ENCODE measurements around the gene GFPT1.

The GFPT1 gene

GRCh38 chr2:69291004-69291650, 95.9 kb downstream of the GFPT1 start:
- no peaks in the 10 kb centered on the region for H3K36me3 ChIP-seq (replicated peaks in 1 of 2; ENCODE audit: control insufficient read depth in 2 of 2, insufficient read depth in 2 of 2, low read length in 2 of 2)
- no peak overlapping the region for H2BK120ac ChIP-seq (ENCODE audit: low read depth, low read length)
- H4K91ac ChIP-seq (ENCODE audit: low read depth, low read length, poor library complexity) = no peak overlapping the region
- H3K14ac ChIP-seq (ENCODE audit: low read length) = no peak overlapping the region
- H3K27me3 ChIP-seq (ENCODE audit: control insufficient read depth in 3 of 3, insufficient read depth in 3 of 3, low read depth in 1 of 3, low read length in 3 of 3) = peaks cover 0 to 10% (median 0%) of the 10 kb centered on the region in 3 experiments
- DNase-seq (ENCODE audit: low spot score) = no peak
- no peak overlapping the region for H2BK15ac ChIP-seq (ENCODE audit: low read length)
- no peak overlapping the region for H2BK12ac ChIP-seq (ENCODE audit: low read length)
- H3K4me1 ChIP-seq (ENCODE audit: control insufficient read depth in 2 of 2, insufficient read depth in 1 of 2, low read depth in 1 of 2, low read length in 2 of 2) = no peaks in the 10 kb centered on the region
- no peak overlapping the region for H3K27ac ChIP-seq (replicated peaks; ENCODE audit: low read length)
- H2BK5ac ChIP-seq (ENCODE audit: low read length) = no peak overlapping the region
- H3K23ac ChIP-seq (ENCODE audit: low read depth, low read length, poor library complexity) = no peak overlapping the region
- H3K4me3 ChIP-seq (ENCODE audit: low read length in 2 of 2) = no peak overlapping the region
- H3K18ac ChIP-seq (ENCODE audit: low read length) = no peak overlapping the region
- peaks cover under 1% of the 10 kb centered on the region for H3K79me1 ChIP-seq (ENCODE audit: low read depth, low read length)
- H2AFZ ChIP-seq (ENCODE audit: low read length) = no peak overlapping the region
- H3K9me3 ChIP-seq (replicated peaks in 1 of 2; ENCODE audit: control insufficient read depth in 2 of 2, insufficient read depth in 1 of 2, low read depth in 1 of 2, low read length in 2 of 2) = peaks cover 0 to 2% of the 10 kb centered on the region in 2 donors
- no peak overlapping the region for H4K8ac ChIP-seq (ENCODE audit: low read depth, low read length)
- H3K4ac ChIP-seq (ENCODE audit: low read length) = no peak overlapping the region
- no peak overlapping the region for H3K9ac ChIP-seq (ENCODE audit: low read depth, low read length, poor library complexity)
- no peak overlapping the region for H2AK5ac ChIP-seq (ENCODE audit: low read depth, low read length)
- H3K4me2 ChIP-seq (ENCODE audit: insufficient read depth, low read length, poor library complexity, severe bottlenecking) = no peak overlapping the region

- Histone ChIP-seq H3K36me3 (replicated peaks in 1 of 2; ENCODE audit: control insufficient read depth in 2 of 2, insufficient read depth in 2 of 2, low read length in 2 of 2) (no peaks in the 10 kb centered on the region), H3K23ac (ENCODE audit: low read depth, low read length, poor library complexity) (no peak overlapping the region), H3K9ac (ENCODE audit: low read depth, low read length, poor library complexity) (no peak overlapping the region), H3K4me3 (ENCODE audit: low read length in 2 of 2) (no peak overlapping the region), H2AK5ac (ENCODE audit: low read depth, low read length) (no peak overlapping the region), H3K4ac (ENCODE audit: low read length) (no peak overlapping the region), H3K18ac (ENCODE audit: low read length) (no peak overlapping the region), H2AFZ (ENCODE audit: low read length) (no peak overlapping the region), H3K4me1 (ENCODE audit: control insufficient read depth in 2 of 2, insufficient read depth in 1 of 2, low read depth in 1 of 2, low read length in 2 of 2) (no peaks in the 10 kb centered on the region), H3K79me1 (ENCODE audit: low read depth, low read length) (peaks cover 2% of the 10 kb centered on the region), H2BK5ac (ENCODE audit: low read length) (no peak overlapping the region), H3K14ac (ENCODE audit: low read length) (no peak overlapping the region), H3K4me2 (ENCODE audit: insufficient read depth, low read length, poor library complexity, severe bottlenecking) (no peak overlapping the region), H3K27ac (replicated peaks; ENCODE audit: low read length) (no peak overlapping the region), H2BK15ac (ENCODE audit: low read length) (no peak overlapping the region), H3K27me3 (ENCODE audit: control insufficient read depth in 3 of 3, insufficient read depth in 3 of 3, low read depth in 1 of 3, low read length in 3 of 3) (peaks cover 0 to 6% (median 0%) of the 10 kb centered on the region in 3 experiments), H2BK120ac (ENCODE audit: low read depth, low read length) (no peak overlapping the region), H3K9me3 (replicated peaks in 1 of 2; ENCODE audit: control insufficient read depth in 2 of 2, insufficient read depth in 1 of 2, low read depth in 1 of 2, low read length in 2 of 2) (peaks cover 0 to 2% of the 10 kb centered on the region in 2 donors), H2BK12ac (ENCODE audit: low read length) (no peak overlapping the region), H4K91ac (ENCODE audit: low read depth, low read length, poor library complexity) (no peak overlapping the region), H4K8ac (ENCODE audit: low read depth, low read length) (no peak overlapping the region)
- WGBS, 2 donors (ENCODE audit: extremely low coverage in 2 of 2, insufficient read length in 2 of 2, insufficient replicate concordance in 1 of 2) = no CpG with 5 or more reads among the region's 1 CpG
- no peak for DNase-seq (ENCODE audit: low spot score)
Measured at GRCh38 chr2:69288429-69288828, 98.6 kb downstream of the GFPT1 start.

GRCh38 chr2:69287544-69287943, 99.5 kb downstream of the GFPT1 start:
- H3K4ac ChIP-seq (ENCODE audit: low read length) = no peak overlapping the region
- H4K91ac ChIP-seq (ENCODE audit: low read depth, low read length, poor library complexity) = no peak overlapping the region
- no CpG with 5 or more reads among the region's 5 CpGs for WGBS, 2 donors (ENCODE audit: extremely low coverage in 2 of 2, insufficient read length in 2 of 2, insufficient replicate concordance in 1 of 2)
- H2AFZ ChIP-seq (ENCODE audit: low read length) = no peak overlapping the region
- no peak overlapping the region for H2BK5ac ChIP-seq (ENCODE audit: low read length)
- H3K23ac ChIP-seq (ENCODE audit: low read depth, low read length, poor library complexity) = no peak overlapping the region
- no peak overlapping the region for H3K4me2 ChIP-seq (ENCODE audit: insufficient read depth, low read length, poor library complexity, severe bottlenecking)
- H3K79me1 ChIP-seq (ENCODE audit: low read depth, low read length) = peaks cover 2% of the 10 kb centered on the region
- H3K4me1 ChIP-seq (ENCODE audit: control insufficient read depth in 2 of 2, insufficient read depth in 1 of 2, low read depth in 1 of 2, low read length in 2 of 2) = no peaks in the 10 kb centered on the region
- H2BK15ac ChIP-seq (ENCODE audit: low read length) = no peak overlapping the region
- H3K4me3 ChIP-seq (ENCODE audit: low read length in 2 of 2) = no peak overlapping the region
- no peak overlapping the region for H3K27ac ChIP-seq (replicated peaks; ENCODE audit: low read length)
- H2BK12ac ChIP-seq (ENCODE audit: low read length) = no peak overlapping the region
- H3K9ac ChIP-seq (ENCODE audit: low read depth, low read length, poor library complexity) = no peak overlapping the region
- DNase-seq (ENCODE audit: low spot score) = no peak
- peaks cover 0 to 2% of the 10 kb centered on the region in 2 donors for H3K9me3 ChIP-seq (replicated peaks in 1 of 2; ENCODE audit: control insufficient read depth in 2 of 2, insufficient read depth in 1 of 2, low read depth in 1 of 2, low read length in 2 of 2)
- H2AK5ac ChIP-seq (ENCODE audit: low read depth, low read length) = no peak overlapping the region
- no peak overlapping the region for H3K18ac ChIP-seq (ENCODE audit: low read length)
- no peaks in the 10 kb centered on the region for H3K36me3 ChIP-seq (replicated peaks in 1 of 2; ENCODE audit: control insufficient read depth in 2 of 2, insufficient read depth in 2 of 2, low read length in 2 of 2)
- peaks cover 0 to 6% (median 0%) of the 10 kb centered on the region in 3 experiments for H3K27me3 ChIP-seq (ENCODE audit: control insufficient read depth in 3 of 3, insufficient read depth in 3 of 3, low read depth in 1 of 3, low read length in 3 of 3)
- no peak overlapping the region for H4K8ac ChIP-seq (ENCODE audit: low read depth, low read length)
- no peak overlapping the region for H3K14ac ChIP-seq (ENCODE audit: low read length)
- no peak overlapping the region for H2BK120ac ChIP-seq (ENCODE audit: low read depth, low read length)

- Histone ChIP-seq H2BK15ac (ENCODE audit: low read length) (no peak overlapping the region), H3K14ac (ENCODE audit: low read length) (no peak overlapping the region), H2BK12ac (ENCODE audit: low read length) (no peak overlapping the region), H3K4ac (ENCODE audit: low read length) (no peak overlapping the region), H2AFZ (ENCODE audit: low read length) (no peak overlapping the region), H2BK5ac (ENCODE audit: low read length) (no peak overlapping the region), H2BK120ac (ENCODE audit: low read depth, low read length) (no peak overlapping the region), H3K9me3 (replicated peaks in 1 of 2; ENCODE audit: control insufficient read depth in 2 of 2, insufficient read depth in 1 of 2, low read depth in 1 of 2, low read length in 2 of 2) (peaks cover 0 to 2% of the 10 kb centered on the region in 2 donors), H3K36me3 (replicated peaks in 1 of 2; ENCODE audit: control insufficient read depth in 2 of 2, insufficient read depth in 2 of 2, low read length in 2 of 2) (no peaks in the 10 kb centered on the region), H3K4me1 (ENCODE audit: control insufficient read depth in 2 of 2, insufficient read depth in 1 of 2, low read depth in 1 of 2, low read length in 2 of 2) (no peaks in the 10 kb centered on the region), H3K4me2 (ENCODE audit: insufficient read depth, low read length, poor library complexity, severe bottlenecking) (no peak overlapping the region), H2AK5ac (ENCODE audit: low read depth, low read length) (no peak overlapping the region), H3K79me1 (ENCODE audit: low read depth, low read length) (peaks cover 2% of the 10 kb centered on the region), H3K27me3 (ENCODE audit: control insufficient read depth in 3 of 3, insufficient read depth in 3 of 3, low read depth in 1 of 3, low read length in 3 of 3) (no peaks in the 10 kb centered on the region), H3K18ac (ENCODE audit: low read length) (no peak overlapping the region), H3K4me3 (ENCODE audit: low read length in 2 of 2) (no peak overlapping the region), H4K8ac (ENCODE audit: low read depth, low read length) (no peak overlapping the region), H3K27ac (replicated peaks; ENCODE audit: low read length) (no peak overlapping the region), H4K91ac (ENCODE audit: low read depth, low read length, poor library complexity) (no peak overlapping the region), H3K9ac (ENCODE audit: low read depth, low read length, poor library complexity) (no peak overlapping the region), H3K23ac (ENCODE audit: low read depth, low read length, poor library complexity) (no peak overlapping the region)
- 100% methylated on average over 1 of the region's 3 CpGs; no CpG with 5 or more reads in 1 of the 2 donors for WGBS, 2 donors (ENCODE audit: extremely low coverage in 2 of 2, insufficient read length in 2 of 2, insufficient replicate concordance in 1 of 2)
- DNase-seq (ENCODE audit: low spot score) = no peak
Measured at GRCh38 chr2:69285379-69285894, 101.6 kb downstream of the GFPT1 start.
